GM18505 (cell line): ENCODE results near the gene DUSP12.
"Not testable (repeated sequence)": the region's sequence is repeated elsewhere in the genome, so short reads cannot be mapped to it uniquely, and the experiment has no call there.

ENCODE experiments used
- ATAC-seq: cut with Tn5 transposase; IDR thresholded peaks from one replicate; pipeline ENCODE4 v1.9.1; 2021; ENCODE audit not compliant: unreplicated experiment
- POLR2A ChIP-seq: IDR thresholded peaks from 4 replicates; pipeline ENCODE4 v1.6.1; 2011; ENCODE audit warnings: borderline replicate concordance; ENCODE audit not compliant: insufficient read depth, insufficient read length; ENCODE audit errors: extremely low read depth

DUSP12 gene

DNA sequence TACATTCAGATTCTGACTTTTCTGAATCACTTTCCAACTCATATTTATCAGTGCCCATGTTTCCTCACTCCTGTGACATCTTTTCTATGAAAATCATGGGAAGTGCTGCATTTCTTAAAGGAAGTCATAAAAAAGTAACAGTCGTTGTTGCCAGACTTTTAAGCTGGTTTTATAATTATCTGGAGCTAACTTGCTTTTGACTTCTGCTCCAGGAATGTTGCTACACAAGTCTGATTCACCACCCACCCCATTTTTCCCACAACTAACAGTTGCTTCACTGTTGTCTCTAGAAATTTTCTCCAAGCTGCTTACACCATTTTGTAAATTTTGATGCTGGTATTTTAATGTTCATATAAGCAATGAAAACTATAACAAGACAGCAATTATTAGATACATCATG, 16.1 kb upstream of the DUSP12 start:
- no peak for ATAC-seq
- TF ChIP-seq POLR2A, result no peak

DNA sequence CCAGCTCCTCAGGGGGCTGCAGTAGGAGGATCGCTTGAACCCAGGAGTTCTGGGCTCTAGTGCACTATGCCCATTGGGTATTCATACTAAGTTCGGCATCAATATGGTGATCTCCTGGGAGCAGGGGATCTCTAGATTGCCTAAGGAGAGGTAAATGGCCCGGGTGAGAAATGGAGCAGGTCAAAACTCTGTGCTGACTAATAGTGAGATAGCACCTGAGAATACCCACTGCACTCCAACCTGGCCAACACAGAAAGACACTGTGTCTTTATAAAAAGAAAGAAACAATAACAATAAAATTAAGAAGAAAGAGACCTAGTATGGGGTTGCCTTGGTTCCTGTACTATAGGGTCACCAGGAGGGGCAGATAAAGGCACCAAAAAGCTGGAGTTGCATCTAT, 13.7 kb upstream of the DUSP12 start:
- TF ChIP-seq POLR2A, result no peak
- ATAC-seq, result no peak

DNA sequence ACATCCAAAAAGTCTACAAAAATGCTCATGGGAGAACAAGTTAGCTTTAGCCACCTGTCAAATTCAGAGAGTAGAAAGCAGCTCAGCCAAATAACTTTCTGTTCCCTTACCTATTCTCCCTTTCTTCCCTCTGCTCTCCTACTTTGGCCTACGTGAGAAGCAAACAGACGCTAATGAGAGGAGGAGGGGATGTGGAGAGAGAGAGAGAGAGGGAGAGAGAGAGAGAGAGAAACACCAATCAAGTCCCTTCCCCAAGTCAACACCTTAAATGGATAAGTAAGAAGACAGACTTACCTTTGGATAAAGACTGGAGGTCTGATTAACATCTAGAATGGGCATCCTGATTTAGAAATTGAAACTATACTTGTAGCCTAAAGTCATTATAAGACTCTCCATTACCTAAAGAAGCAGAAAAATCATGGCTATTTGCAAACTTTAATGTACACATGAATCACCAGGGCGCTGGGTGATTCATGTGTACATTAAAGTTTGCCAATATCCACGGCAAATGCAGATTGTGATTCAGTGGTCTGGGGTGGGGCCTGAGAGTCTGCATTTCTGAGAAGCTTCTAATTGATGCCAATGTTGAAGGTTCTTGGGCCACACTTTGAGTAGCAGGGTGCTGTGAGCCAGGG, 13.1 kb upstream of the DUSP12 start:
- TF ChIP-seq POLR2A, result no peak
- no peak for ATAC-seq

DNA sequence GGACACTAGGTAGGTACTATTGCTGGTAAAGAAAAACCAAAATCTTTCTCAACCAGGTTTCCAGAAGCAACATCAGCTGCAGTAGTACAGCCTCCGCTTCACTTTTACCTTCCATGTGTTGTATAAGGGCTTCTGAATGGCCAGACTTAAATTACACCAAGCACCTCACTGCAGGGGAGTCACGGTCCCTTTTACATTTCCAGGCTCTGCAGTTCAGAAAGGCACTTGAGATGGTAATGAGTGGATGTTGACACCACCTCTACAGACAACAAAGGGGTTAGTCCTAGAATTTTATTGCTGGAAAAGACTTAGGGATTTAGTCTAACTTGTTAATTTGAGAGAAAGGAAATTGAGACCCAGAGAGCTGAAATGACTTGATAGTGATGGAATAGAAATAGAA, 12.0 kb upstream of the DUSP12 start:
- ATAC-seq, result no peak
- no peak for TF ChIP-seq POLR2A

DNA sequence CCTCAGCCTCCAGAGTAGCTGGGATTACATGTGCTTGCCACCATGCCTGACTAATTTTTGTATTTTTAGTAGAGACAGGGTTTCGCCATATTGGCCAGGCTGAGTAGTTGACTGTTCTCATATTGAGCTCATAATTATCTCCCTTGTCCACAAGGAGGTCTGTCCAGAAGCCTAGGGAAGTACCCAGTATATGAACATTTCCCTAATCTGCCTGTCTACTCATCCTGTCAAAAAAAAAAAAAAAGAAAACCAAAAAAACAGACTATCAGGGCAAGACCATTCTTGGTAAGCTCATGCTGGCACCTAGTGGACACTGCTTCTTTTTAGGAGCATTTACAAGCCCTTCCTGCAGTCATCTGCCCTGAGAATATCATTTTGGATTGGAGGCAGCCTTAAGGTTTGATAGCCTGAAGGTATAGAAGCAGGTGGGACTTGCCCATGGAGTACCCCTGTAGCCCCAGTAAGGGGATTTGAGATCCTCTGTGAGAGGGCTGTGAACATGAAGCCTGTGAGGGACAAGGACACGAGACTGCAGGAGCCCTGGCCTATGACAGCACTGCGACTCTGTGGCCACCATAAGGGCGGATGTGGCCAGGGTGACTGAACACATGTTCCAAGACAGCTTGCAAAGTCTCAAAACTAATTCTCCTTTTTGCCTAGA, 10.8 kb upstream of the DUSP12 start:
- peak; percentile 48 for ATAC-seq
- no peak for TF ChIP-seq POLR2A

DNA sequence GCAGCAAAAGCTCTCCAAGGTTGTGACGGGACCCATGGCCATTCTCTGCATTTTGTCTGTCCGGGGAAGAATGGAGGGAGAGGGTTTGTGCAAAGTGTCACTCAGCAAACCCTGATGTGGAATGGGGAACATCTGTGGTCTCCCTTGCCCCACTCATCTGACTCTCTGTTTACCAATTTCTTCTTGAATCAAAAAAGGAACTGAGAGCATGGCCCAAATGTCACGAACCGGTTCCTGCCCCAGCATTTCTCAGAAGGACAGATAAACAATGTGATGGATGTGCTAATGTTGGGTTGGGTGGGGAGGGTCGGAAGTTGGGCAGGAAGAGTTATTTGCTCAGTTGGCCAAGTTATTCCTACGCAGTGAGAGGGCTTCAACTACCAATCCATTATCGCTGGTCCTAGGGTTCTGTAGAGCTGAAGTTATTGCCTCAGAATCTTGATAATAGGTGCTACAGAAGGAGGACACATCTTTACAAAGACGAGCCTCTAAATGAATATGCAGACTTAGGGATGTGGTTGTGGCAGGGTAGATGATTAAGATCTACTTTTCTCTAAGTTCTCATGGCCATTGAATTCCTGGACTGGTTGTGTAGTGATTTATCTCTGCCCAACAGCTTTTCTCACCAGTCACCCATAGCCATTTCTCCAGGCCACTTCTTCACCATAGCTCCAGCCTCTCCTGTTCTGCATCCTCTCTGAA, 9.6 kb upstream of the DUSP12 start:
- no peak for ATAC-seq
- TF ChIP-seq POLR2A, result peak; percentile 34

DNA sequence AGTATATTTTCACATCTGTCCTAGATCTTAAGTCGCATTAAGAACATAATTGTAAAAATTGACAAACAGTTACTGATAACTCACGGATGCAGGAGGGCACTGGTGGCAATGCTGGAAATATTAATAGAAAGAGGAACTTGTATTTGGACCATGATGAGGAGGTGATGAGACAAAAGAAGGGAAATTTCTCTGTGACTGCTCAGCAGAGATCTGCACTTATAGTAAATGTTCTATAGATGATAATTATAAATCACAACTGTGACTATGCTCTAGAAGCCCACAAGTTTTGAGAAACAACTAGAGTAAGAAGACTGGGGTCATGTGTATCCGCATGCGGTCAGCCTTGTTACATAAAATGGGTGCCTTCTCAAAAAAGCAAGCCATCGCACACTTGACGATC, 8.7 kb upstream of the DUSP12 start:
- no peak for ATAC-seq
- TF ChIP-seq POLR2A, result no peak

DNA sequence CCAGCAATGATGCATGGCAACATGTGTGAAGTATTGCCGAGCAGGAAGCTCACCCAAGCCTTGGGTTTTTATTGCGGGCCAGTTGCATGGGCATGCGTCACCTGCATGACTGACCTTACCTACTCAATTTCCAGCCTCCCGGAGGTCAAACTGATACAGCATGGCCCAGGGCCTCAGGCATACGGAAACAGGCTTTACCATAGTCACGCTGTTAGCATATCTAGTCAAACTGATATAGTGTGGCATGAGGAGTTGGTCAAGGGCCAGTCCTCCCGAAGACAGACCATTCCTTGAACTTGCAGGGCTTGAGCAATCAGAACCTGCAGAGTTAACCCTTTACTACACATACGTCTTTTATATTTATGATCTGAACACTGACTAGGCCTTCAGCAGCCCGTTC, 6.4 kb upstream of the DUSP12 start:
- no peak for ATAC-seq
- no peak for TF ChIP-seq POLR2A

DNA sequence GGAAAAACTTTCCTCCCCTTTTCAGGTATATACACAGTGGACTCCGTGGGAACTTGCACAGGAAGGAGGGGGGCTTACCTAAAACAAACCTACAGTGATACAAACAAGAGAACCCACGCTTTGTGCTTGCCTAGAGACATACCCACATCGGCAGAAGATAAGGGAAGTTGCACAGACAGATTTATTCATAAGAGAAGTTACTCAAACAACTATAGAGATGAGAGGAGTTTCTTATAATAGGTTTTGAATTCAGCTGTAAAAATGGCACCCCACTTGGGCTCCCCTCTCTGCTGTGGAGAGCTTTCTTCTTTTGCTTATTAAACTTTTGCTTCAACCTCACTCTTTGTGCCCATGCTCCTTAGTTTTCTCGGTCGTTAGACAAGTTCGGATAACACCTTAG, 1.8 kb upstream of the DUSP12 start:
- TF ChIP-seq POLR2A, result no peak
- ATAC-seq, result no peak

DNA sequence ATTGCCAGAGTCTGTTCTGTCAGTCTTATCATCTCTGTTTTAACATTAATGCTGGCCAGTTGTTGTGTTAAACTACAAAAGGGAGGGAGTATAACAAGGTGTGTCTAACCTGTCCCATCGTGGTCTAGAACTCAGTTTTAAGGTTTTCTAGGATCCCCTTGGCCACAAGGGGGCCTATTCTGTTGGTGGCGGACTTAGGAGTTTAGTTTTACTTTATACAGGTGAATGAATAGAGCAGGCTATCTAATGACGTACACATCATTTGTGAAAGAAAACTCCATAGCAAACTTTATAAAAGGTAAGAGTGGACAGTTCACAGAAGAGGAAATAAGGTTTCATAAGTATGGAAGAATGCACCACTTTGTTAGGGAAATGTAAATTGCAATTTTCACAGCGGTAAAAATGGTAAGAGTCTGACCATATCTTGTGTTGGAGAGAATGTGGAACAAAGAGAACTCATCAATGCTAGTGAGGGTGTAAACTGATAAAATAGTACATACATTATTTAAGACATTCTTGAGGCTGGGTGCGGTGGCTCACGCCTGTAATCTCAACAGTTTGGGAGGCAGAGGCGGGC, 14.0 kb downstream of the DUSP12 start:
- ATAC-seq, result no peak
- TF ChIP-seq POLR2A, result no peak

DNA sequence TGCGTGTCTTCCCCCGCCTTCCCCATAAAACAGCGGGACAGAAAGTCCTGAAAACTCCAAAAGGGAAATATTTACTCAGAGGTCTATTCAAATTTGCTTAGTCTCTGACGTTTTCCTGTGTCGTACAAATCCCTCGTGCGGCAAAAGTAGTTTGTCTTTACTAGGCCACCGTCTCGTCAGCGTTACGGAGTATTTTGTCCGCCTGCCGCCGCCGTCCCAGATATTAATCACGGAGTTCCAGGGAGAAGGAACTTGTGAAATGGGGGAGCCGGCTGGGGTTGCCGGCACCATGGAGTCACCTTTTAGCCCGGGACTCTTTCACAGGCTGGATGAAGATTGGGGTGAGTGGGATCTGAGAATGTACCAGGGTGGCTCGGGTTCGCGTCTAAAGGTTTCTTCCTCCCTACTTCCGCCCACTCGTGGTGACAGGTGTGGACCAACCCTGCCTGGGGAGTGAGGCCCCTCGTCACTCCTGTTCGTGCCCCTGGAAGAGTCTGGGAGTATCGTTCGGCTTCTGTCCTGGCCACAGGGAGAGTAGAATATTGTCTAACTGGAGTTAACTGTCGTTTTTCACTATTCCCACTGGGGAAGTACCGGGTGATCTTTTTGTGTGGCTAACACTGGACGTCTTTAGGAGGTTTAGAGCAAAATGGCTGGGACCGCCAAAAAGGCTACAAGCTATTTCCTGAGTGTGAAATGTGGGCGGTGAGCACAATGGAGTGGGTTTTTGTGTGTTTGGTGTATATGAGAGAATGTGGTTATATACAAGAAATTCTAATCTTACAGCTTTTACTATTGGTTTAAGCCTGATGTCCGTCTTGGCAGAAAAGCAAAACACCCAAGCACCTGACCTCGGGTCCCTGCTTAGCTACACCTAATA, 16.8 kb downstream of the DUSP12 start, which contains the start of gene ATF6:
Gene ATF6, plus strand, starts transcription at position 219 of the 880 bp plus-strand sequence. Its CDS starts 41 bp downstream, at position 260.
- ATAC-seq, result peak; percentile 55
- peak; percentile 73 for TF ChIP-seq POLR2A

DNA sequence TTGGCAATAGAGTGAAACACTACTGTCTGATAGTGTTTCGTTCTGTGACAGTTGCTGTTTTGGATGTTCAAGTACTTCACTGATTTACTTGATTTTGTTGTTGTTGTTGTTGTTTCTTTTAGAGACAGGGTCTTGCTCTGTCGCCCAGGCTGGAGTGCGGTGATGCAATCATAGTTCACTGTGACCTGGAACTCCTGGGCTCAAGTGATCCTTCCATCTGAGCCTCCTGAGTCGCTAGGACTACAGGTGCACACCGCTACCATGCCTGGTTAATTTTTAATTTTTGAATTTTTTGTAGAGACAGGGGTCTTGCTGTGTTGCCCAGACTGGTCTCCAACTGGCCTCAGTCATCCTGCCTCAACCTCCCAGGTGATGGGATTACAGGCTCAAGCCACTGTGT, 18.9 kb downstream of the DUSP12 start:
- ATAC-seq, result no peak
- TF ChIP-seq POLR2A, result no peak

DNA sequence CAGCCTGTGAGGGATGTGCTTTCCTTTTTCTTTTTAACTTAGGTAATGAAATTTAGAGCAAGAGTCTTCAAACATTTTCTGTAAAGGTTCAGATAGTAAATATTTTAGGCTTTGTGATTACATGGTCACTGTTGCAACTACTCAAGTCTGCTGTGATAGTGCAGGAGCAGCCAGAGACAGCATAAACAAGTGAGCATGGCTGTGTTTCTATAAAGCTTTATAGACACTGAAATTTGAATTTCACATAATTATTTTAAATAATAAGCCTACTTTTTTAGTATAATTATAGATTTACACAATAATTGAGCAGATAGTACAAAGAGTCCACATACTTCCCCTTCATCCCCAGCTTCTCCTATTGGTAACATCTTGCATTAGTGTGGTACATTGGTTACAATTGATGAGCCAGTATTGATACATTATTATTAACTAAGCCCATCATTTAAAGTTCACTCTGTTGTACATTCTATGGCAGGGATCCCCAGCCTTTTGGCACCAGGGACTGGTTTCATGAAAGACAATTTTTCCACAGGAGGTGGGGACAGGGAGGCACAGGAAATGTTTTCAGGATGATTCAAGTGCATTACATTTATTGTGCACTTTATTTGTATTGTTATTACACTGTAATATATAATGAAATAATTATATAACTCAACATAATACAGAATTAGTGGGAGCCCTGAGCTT, 19.5 kb downstream of the DUSP12 start:
- no peak for ATAC-seq
- no peak for TF ChIP-seq POLR2A

DNA sequence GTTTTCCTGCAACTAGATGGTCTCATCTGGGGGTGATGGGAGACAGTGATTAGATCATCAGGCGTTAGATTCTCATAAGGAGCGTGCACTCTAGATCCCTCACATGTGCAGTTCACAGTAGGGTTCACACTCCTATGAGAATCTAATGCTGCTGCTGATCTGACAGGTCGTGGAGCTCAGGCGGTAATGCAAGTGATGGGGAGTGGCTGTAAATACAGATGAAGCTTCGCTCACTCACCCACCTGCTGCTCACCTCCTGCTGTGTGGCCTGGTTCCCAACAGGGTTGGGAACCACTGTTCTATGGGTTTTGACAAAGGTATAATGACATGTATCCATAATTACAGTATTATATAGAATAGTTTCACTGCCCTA, 20.1 kb downstream of the DUSP12 start:
- ATAC-seq, result not testable (repeated sequence)
